ENCODE data around the gene MAP2K2. TPM values are rescaled to one million over a fixed set of nuclear protein-coding genes. Genes with fewer than 3 reads are reported as not detected.

Gene MAP2K2
- total RNA-seq, 3 donors from 2014 or later, result 50.8 to 72.8 (median 64.5) TPM

DNA sequence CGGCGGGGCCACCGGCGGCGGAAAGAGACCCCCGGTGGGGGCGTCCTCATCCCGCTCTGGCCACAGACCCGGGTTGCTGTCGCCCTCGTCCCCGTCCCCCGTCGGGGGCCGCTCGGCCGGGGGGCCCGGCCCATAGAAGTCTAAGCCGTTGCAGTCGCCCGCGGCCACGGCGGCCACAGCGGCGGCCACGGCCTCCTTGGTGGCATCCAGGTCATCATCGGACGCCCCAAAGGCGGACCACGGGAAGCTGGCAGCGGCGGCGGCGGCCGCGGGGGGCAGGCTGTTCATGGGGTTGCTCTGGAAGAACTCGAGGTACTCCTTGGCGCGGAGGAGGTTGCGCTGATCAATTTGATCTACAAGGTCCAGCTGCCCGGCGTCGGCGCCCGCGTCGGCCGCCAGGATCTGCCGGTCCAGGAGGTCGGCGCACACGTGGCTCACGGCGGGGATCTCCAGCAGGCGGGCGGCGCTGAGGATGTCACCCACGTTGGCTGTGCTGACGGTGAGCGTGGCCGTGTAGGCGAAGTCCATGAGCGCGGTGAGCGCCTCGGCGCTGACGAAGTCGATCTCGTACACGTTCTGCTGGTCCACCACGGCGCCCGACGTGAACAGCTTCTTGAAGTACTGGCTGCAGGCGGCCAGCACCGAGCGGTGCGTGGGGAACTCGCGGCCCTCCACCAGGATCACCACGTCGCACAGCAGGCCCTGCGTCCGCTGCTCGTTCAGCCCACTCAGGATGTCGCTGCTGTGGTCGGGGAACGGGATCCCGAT is 69.3 kb downstream of the MAP2K2 start:
- intact Hi-C loops (cut with DNase I; ENCODE audit: low total_unique reads), result no loop called here
- peak overlapping the region in 1 of 2 donors; percentile 25 for H3K27ac ChIP-seq
- no peak overlapping the region for H3K4me3 ChIP-seq
- no peaks in the 10 kb centered on the region for H3K27me3 ChIP-seq
- H3K9me3 ChIP-seq, result no peaks in the 10 kb centered on the region
- H3K36me3 ChIP-seq, result peaks cover 9% of the 10 kb centered on the region
- no peak for TF ChIP-seq CTCF (IDR thresholded peaks at IDR 0.05)
- TF ChIP-seq POLR2AphosphoS5 (IDR thresholded peaks at IDR 0.05), result no peak
- no peak for TF ChIP-seq POLR2A (IDR thresholded peaks at IDR 0.05)
- H3K4me1 ChIP-seq, result peaks cover 28 to 30% of the 10 kb centered on the region in 2 donors
- no peak for DNase-seq (ENCODE audit: low spot score in 2 of 2)

- no peak for TF ChIP-seq CTCF (IDR thresholded peaks at IDR 0.05)
- no peak for DNase-seq (ENCODE audit: low spot score in 2 of 2)
- H3K36me3 ChIP-seq, result peaks cover 9% of the 10 kb centered on the region
Measured at GRCh38 chr19:4053423-4054324, 70.2 kb downstream of the MAP2K2 start.

GRCh38 chr19:4052993-4053422 is 70.9 kb downstream of the MAP2K2 start:
- Histone ChIP-seq H3K27ac (peak overlapping the region; percentile 83 to 94), H3K9me3 (no peaks in the 10 kb centered on the region), H3K4me1 (peaks cover 17 to 21% of the 10 kb centered on the region in 2 donors), H3K36me3 (peaks cover 9% of the 10 kb centered on the region), H3K27me3 (no peaks in the 10 kb centered on the region), H3K4me3 (peak overlapping the region; percentile 4 to 56 (median 26))
- no peak for DNase-seq (ENCODE audit: low spot score in 2 of 2)
- intact Hi-C loops (cut with DNase I; ENCODE audit: low total_unique reads), result no loop called here
- TF ChIP-seq CTCF (IDR thresholded peaks at IDR 0.05) (no peak), POLR2A (IDR thresholded peaks at IDR 0.05) (no peak)

More at GRCh38 chr19:4053423-4054324, 70.2 kb downstream of the MAP2K2 start:
- Histone ChIP-seq H3K27ac (peak overlapping the region in 1 of 2 donors; percentile 94), H3K4me1 (peaks cover 18 to 21% of the 10 kb centered on the region in 2 donors), H3K9me3 (no peaks in the 10 kb centered on the region), H3K27me3 (no peaks in the 10 kb centered on the region), H3K4me3 (peak overlapping the region in 2 of 3 donors; percentile 26 to 56)
- intact Hi-C loops (cut with DNase I; ENCODE audit: low total_unique reads), result no loop called here

DNA sequence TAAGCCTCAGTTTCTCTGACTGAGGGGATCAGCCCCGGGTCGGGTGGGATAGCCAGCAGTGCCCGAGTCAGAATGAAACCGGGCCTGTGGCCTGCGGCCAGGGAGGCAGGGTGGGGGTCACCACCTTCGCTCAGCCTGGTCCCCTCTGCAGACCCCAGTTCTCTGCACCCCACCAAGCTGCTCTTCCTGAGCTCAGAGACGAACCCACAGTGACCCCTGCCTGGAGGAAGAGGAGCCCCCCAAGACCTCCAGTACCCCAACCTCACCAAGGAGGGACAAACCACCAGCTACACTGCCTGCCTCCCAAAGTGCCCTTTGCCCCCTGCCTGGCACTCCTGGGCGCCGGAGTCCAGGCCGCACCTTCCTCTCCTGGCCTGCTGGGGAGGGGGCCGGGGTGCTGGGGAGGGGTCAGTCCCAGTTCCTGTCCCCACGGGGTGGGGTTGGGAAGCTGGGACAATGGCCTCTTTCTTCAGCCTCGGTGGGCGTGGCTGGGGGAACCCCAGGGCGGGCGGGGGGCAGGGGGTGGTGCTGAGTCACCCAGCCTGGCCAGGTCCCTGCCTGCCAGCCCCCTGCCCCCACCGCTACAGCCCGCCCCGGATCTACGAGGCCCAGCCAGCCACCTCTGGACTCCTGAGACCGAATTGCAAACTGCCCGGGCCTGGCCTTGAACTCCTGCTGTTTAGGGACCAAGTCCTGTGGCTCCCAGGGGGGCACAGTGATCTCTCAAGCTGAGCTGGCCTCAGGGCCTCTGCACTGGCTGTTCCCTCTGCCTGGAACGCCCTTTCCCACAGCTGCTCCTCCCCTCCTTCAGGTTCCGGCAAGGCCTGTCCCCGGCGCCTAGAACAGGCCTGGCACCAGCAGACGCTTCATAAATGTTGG is 71.6 kb downstream of the MAP2K2 start:
- Histone ChIP-seq H3K36me3 (peaks cover 9% of the 10 kb centered on the region), H3K4me3 (peak overlapping the region; percentile 4 to 56 (median 26)), H3K27me3 (no peaks in the 10 kb centered on the region), H3K27ac (peak overlapping the region; percentile 83 to 94), H3K9me3 (no peaks in the 10 kb centered on the region), H3K4me1 (peaks cover 17 to 21% of the 10 kb centered on the region in 2 donors)
- TF ChIP-seq POLR2AphosphoS5 (IDR thresholded peaks at IDR 0.05), result no peak
- TF ChIP-seq POLR2A (IDR thresholded peaks at IDR 0.05), result no peak
- no peak for TF ChIP-seq CTCF (IDR thresholded peaks at IDR 0.05)
- DNase-seq (ENCODE audit: low spot score in 2 of 2), result peak in 1 of 2 donors; percentile 81
- intact Hi-C loops (cut with DNase I; ENCODE audit: low total_unique reads), result no loop called here
